Kidney tubule cell (primary cell): ENCODE data around the gene PACRG.
"Not testable (repeated sequence)": the region's sequence is repeated elsewhere in the genome, so short reads cannot be mapped to it uniquely, and the experiment has no call there.

ENCODE experiments used
- DNase-seq: peaks from one replicate; pipeline ENCODE4 v3.0.0-alpha.2; 2018; ENCODE audit warnings: low spot score

The PACRG gene

GRCh38 chr6:163314791-163315470 lies 587.2 kb downstream of the PACRG start:
- no peak for DNase-seq

GRCh38 chr6:163316866-163317495 lies 589.2 kb downstream of the PACRG start:
- DNase-seq, result not testable (repeated sequence)

- no peak for DNase-seq
Observed at GRCh38 chr6:163318071-163318786, 590.5 kb downstream of the PACRG start.

- DNase-seq, result no peak
Observed at GRCh38 chr6:163319609-163320366, 592.0 kb downstream of the PACRG start.

- no peak for DNase-seq
Observed at GRCh38 chr6:163320402-163320801, 592.6 kb downstream of the PACRG start.

GRCh38 chr6:163320804-163321203 lies 593.0 kb downstream of the PACRG start:
- no peak for DNase-seq

GRCh38 chr6:163321717-163322116 lies 593.9 kb downstream of the PACRG start:
- DNase-seq, result no peak

- DNase-seq, result no peak
Observed at GRCh38 chr6:163323274-163323673, 595.5 kb downstream of the PACRG start.

GRCh38 chr6:163323705-163324104 lies 595.9 kb downstream of the PACRG start:
- DNase-seq, result no peak

GRCh38 chr6:163324326-163324687 lies 596.5 kb downstream of the PACRG start:
- no peak for DNase-seq

GRCh38 chr6:163324688-163325389 lies 597.1 kb downstream of the PACRG start:
- peak; percentile 51 for DNase-seq

- DNase-seq, result no peak
Observed at GRCh38 chr6:163325390-163325784, 597.6 kb downstream of the PACRG start.

- DNase-seq, result no peak
Observed at GRCh38 chr6:163327165-163327880, 599.5 kb downstream of the PACRG start.

- peak; percentile 33 for DNase-seq
Observed at GRCh38 chr6:163327921-163328320, 600.1 kb downstream of the PACRG start.

- DNase-seq, result no peak
Observed at GRCh38 chr6:163328411-163328810, 600.6 kb downstream of the PACRG start.

GRCh38 chr6:163329991-163330390 lies 602.2 kb downstream of the PACRG start:
- DNase-seq, result no peak

GRCh38 chr6:163331245-163331644 lies 603.5 kb downstream of the PACRG start:
- DNase-seq, result no peak

GRCh38 chr6:163332575-163332974 lies 604.8 kb downstream of the PACRG start:
- no peak for DNase-seq

- DNase-seq, result no peak
Observed at GRCh38 chr6:163333038-163333437, 605.3 kb downstream of the PACRG start.

- no peak for DNase-seq
Observed at GRCh38 chr6:163333701-163334663, 606.2 kb downstream of the PACRG start.
